Endothelial cell of umbilical vein (primary cell): ENCODE results near the gene LEMD1. TPM values are rescaled to one million over a fixed set of nuclear protein-coding genes. Genes with fewer than 3 reads are reported as not detected.

Experiments used
- BruUV-seq: library from RNA; stranded (reverse); fragments of 400-500 nt; replicated peaks from 2 replicates; lab custom pipeline; 2021; lab: Mats Ljungman, UMichigan
- CTCF ChIA-PET: fragments of 300-600, 350-600 bp; sonication (Branson Sonifier 250); formaldehyde crosslinking; loops from one replicate; lab custom pipeline; 2021; ENCODE audit warnings: antibody characterized with exemption, inconsistent platforms; lab: Charles Lee
- POLR2A ChIA-PET: fragments of 300-600, 350-600 bp; sonication (Branson Sonifier 250); formaldehyde crosslinking; loops from one replicate; lab custom pipeline; 2021; ENCODE audit warnings: antibody characterized with exemption, inconsistent platforms; lab: Charles Lee
- DNase-seq: peaks from one replicate; pipeline ENCODE4 v3.0.0-alpha.2; 2011; ENCODE audit warnings: low read depth, low spot score
- FAIRE-seq: peaks from 2 replicates; lab custom pipeline; 2011; peaks lifted over from hg19 to GRCh38; lab: Jason Lieb, UNC
- H2AFZ ChIP-seq: 2 replicates; pipeline ENCODE4 v1.6.0; 2012; ENCODE audit warnings: low read depth, low read length, control low read depth, inconsistent platforms
- H3K27ac ChIP-seq: 2 replicates; pipeline ENCODE4 v1.5.1; 2011; ENCODE audit warnings: low read depth, mild to moderate bottlenecking, control low read depth, low read length, moderate library complexity; ENCODE audit not compliant: insufficient read depth
- H3K27me3 ChIP-seq, 2 experiments: 2 replicates each; pipeline versions ENCODE4 v1.6.0 to v1.6.1; 2011; ENCODE audit warnings: low read length in 2 of 2, mixed read lengths in 1 of 2; ENCODE audit not compliant: control insufficient read depth in 2 of 2, insufficient read depth in 2 of 2
- H3K36me3 ChIP-seq, 2 experiments: 2 replicates in 1 of 2; 3 replicates in 1 of 2; pipeline ENCODE4 v1.5.1; 2011; ENCODE audit warnings: low read length in 2 of 2, mild to moderate bottlenecking in 1 of 2, moderate library complexity in 1 of 2; ENCODE audit not compliant: control insufficient read depth in 2 of 2, insufficient read depth in 2 of 2; ENCODE audit errors: extremely low read depth in 1 of 2
- H3K4me1 ChIP-seq: 3 replicates; pipeline ENCODE4 v1.5.1; 2011; ENCODE audit warnings: mild to moderate bottlenecking, low read length; ENCODE audit not compliant: control insufficient read depth, insufficient read depth; ENCODE audit errors: extremely low read depth
- H3K4me2 ChIP-seq: 2 replicates; pipeline ENCODE4 v1.6.1; 2011; ENCODE audit warnings: low read length, control low read depth, mixed read lengths; ENCODE audit not compliant: insufficient read depth
- H3K4me3 ChIP-seq, 3 experiments: fragments of 200-600 bp in 1 of 3; sonication (generic), shearing (Covaris generic) in 1 of 3; replicated peaks in 1 of 3; 2 replicates each; pipeline ENCODE4 v1.5.1; 2011 to 2016; ENCODE audit warnings: control low read depth in 3 of 3, low read length in 3 of 3, mild to moderate bottlenecking in 2 of 3, inconsistent platforms in 1 of 3, low read depth in 1 of 3, moderate library complexity in 1 of 3; ENCODE audit not compliant: insufficient read depth in 1 of 3
- H3K79me2 ChIP-seq: 2 replicates; pipeline ENCODE4 v1.6.0; 2012; ENCODE audit warnings: low read length, inconsistent platforms; ENCODE audit not compliant: control insufficient read depth, insufficient read depth
- H3K9ac ChIP-seq: replicated peaks from 2 replicates; pipeline ENCODE3; 2011; ENCODE audit warnings: low read length, control low read depth; ENCODE audit not compliant: insufficient read depth; ENCODE audit errors: extremely low read depth
- H3K9me1 ChIP-seq: replicated peaks from 3 replicates; pipeline ENCODE4 v1.6.0; 2011; ENCODE audit warnings: mild to moderate bottlenecking, low read length; ENCODE audit not compliant: control insufficient read depth, insufficient read depth; ENCODE audit errors: extremely low read depth
- H3K9me3 ChIP-seq: replicated peaks from 2 replicates; pipeline ENCODE4 v1.5.1; 2012; ENCODE audit warnings: low read length, inconsistent platforms; ENCODE audit not compliant: control insufficient read depth, insufficient read depth
- H4K20me1 ChIP-seq: replicated peaks from 2 replicates; pipeline ENCODE3; 2011; ENCODE audit warnings: mild to moderate bottlenecking, low read length; ENCODE audit not compliant: control insufficient read depth, insufficient read depth; ENCODE audit errors: extremely low read depth
- CTCF ChIP-seq, 2 donors: IDR thresholded peaks; 1 replicate in 1 of 2; 2 replicates in 1 of 2; pipeline ENCODE4 v1.5.1; 2011; ENCODE audit warnings: low read length in 2 of 2, mild to moderate bottlenecking in 2 of 2, moderate library complexity in 2 of 2, control low read depth in 1 of 2, inconsistent platforms in 1 of 2, low read depth in 1 of 2; ENCODE audit not compliant: insufficient read depth in 1 of 2; ENCODE audit errors: extremely low read depth in 1 of 2
- EZH2 ChIP-seq: IDR thresholded peaks from 2 replicates; pipeline ENCODE4 v1.6.1; 2012; ENCODE audit warnings: borderline replicate concordance, low read depth, mild to moderate bottlenecking, moderate library complexity, low read length, inconsistent platforms; ENCODE audit not compliant: severe bottlenecking
- FOS ChIP-seq: IDR thresholded peaks from 2 replicates; pipeline ENCODE4 v1.6.1; 2011; ENCODE audit warnings: mild to moderate bottlenecking, low read length, moderate library complexity, borderline replicate concordance; ENCODE audit not compliant: insufficient read depth
- JUN ChIP-seq: IDR thresholded peaks from 2 replicates; pipeline ENCODE4 v1.6.1; 2011; ENCODE audit warnings: borderline replicate concordance, low read depth; ENCODE audit not compliant: insufficient read length, insufficient read depth
- MAX ChIP-seq: IDR thresholded peaks from 2 replicates; pipeline ENCODE4 v1.6.1; 2011; ENCODE audit not compliant: insufficient read depth, insufficient read length
- MYC ChIP-seq: IDR thresholded peaks from one replicate; pipeline ENCODE4 v1.6.1; 2011; ENCODE audit warnings: mild to moderate bottlenecking, low read depth, low read length
- POLR2A ChIP-seq: IDR thresholded peaks from 2 replicates; pipeline ENCODE4 v1.6.1; 2012; ENCODE audit warnings: low read depth, mild to moderate bottlenecking, control low read depth, low read length
- POLR2AphosphoS5 ChIP-seq: IDR thresholded peaks from 2 replicates; pipeline ENCODE4 v1.6.1; 2012; ENCODE audit warnings: low read depth, mild to moderate bottlenecking, control low read depth, low read length, moderate library complexity; ENCODE audit not compliant: insufficient read depth
- dilution Hi-C: fragments of 300-500 bp; cut with MboI; formaldehyde crosslinking; loops from one replicate; pipeline ENCODE4 v1.15.0; 2019; ENCODE audit warnings: low sequenced_read_pairs; ENCODE audit not compliant: extremely low pct_ligation_motif_present
- intact Hi-C: fragments of 100-400 bp; cut with micrococcal nuclease; formaldehyde crosslinking; loops from one replicate; pipeline ENCODE4 v1.10.0; 2022
- polyA plus RNA-seq, 4 experiments: library from polyadenylated mRNA; depleted of rRNA in 3 of 4; stranded (reverse) in 3 of 4; unstranded in 1 of 4; fragments of >200 nt; gene quantifications; 2 replicates each; pipeline versions ENCODE4 v1.2.1 to v1.2.3, GENCODE V29; 2011 to 2012; ENCODE audit warnings: missing spikeins in 1 of 4
- total RNA-seq: library from RNA; stranded (reverse); gene quantifications from 2 replicates; pipeline ENCODE4 v1.2.3, GENCODE V29; 2021

The LEMD1 gene
- total and polyA plus RNA-seq, 2 donors (not counting 3 experiments of a cell fraction or from before 2014, with no cell fraction given) = not detected

- CTCF ChIA-PET = no interaction called here
- no peak overlapping the region for H3K4me2 ChIP-seq
- TF ChIP-seq CTCF (IDR thresholded peaks at IDR 0.05; ENCODE audit: extremely low read depth in 1 of 2, insufficient read depth in 1 of 2, low read depth in 1 of 2, low read length in 2 of 2) = no peak
- TF ChIP-seq FOS = no peak
- no peak for TF ChIP-seq JUN
- TF ChIP-seq MYC = no peak
- TF ChIP-seq POLR2AphosphoS5 = no peak
- no peak for TF ChIP-seq MAX
- no peak for TF ChIP-seq POLR2A
- TF ChIP-seq EZH2 = no peak
- H3K9ac ChIP-seq = no peak overlapping the region
- H2AFZ ChIP-seq = no peak overlapping the region
- FAIRE-seq (no peak), DNase-seq (no peak)
- no peaks in the 10 kb centered on the region for H3K9me1 ChIP-seq
- no peak overlapping the region for H3K27ac ChIP-seq
- no peaks in the 10 kb centered on the region for H3K9me3 ChIP-seq
- H4K20me1 ChIP-seq = no peaks in the 10 kb centered on the region
- H3K4me1 ChIP-seq = no peaks in the 10 kb centered on the region
- H3K79me2 ChIP-seq = no peaks in the 10 kb centered on the region
- POLR2A ChIA-PET = no interaction called here
- no TSS peak for BruUV-seq
- H3K36me3 ChIP-seq = no peaks in the 10 kb centered on the region
- dilution Hi-C loops (no loop called here), intact Hi-C loops (no loop called here)
- H3K4me3 ChIP-seq = no peak overlapping the region
- peaks cover 28 to 32% of the 10 kb centered on the region in 2 experiments for H3K27me3 ChIP-seq
These were observed 61.0 kb downstream of the LEMD1 start for GRCh38 chr1:205360891-205361290.
